Measurements from ENCODE around the gene EGLN3.

DNA sequence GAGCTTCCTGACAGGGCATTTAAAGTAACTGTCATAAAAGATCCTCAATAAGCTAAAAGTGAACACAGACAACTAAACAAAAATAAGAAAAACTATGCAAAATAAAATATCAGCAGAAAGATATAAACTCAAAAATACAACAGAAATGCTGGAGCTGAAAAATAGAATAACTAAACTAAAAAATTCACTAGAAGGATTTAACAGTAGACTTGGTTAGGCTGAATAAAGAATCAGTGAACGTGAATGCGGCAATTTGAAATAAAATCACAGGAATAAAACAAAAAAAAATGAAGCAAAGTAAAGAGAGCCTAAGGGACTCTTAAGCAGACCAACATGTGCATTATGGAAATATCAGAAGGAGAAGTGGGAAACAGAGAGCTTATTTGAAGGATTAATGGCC lies 74.6 kb downstream of the EGLN3 start:
- TF ChIP-seq, protein P1, sequence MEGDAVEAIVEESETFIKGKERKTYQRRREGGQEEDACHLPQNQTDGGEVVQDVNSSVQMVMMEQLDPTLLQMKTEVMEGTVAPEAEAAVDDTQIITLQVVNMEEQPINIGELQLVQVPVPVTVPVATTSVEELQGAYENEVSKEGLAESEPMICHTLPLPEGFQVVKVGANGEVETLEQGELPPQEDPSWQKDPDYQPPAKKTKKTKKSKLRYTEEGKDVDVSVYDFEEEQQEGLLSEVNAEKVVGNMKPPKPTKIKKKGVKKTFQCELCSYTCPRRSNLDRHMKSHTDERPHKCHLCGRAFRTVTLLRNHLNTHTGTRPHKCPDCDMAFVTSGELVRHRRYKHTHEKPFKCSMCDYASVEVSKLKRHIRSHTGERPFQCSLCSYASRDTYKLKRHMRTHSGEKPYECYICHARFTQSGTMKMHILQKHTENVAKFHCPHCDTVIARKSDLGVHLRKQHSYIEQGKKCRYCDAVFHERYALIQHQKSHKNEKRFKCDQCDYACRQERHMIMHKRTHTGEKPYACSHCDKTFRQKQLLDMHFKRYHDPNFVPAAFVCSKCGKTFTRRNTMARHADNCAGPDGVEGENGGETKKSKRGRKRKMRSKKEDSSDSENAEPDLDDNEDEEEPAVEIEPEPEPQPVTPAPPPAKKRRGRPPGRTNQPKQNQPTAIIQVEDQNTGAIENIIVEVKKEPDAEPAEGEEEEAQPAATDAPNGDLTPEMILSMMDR (IDR thresholded peaks at IDR 0.05): no peak
- no peak for TF ChIP-seq POLR2A (IDR thresholded peaks at IDR 0.05)
- TF ChIP-seq POLR2AphosphoS5 (IDR thresholded peaks at IDR 0.05): no peak
- TF ChIP-seq EP300 (IDR thresholded peaks at IDR 0.05; ENCODE audit: low read depth): no peak

Measured in transverse colon (tissue), 4 donors.